Neural cell (in vitro differentiated cells): Measurements from ENCODE around the gene DGKK. TPM values are rescaled to one million over a fixed set of nuclear protein-coding genes. Genes with fewer than 3 reads are reported as not detected.

Experiments
- H2AFZ ChIP-seq: fragments of 200-600, 300-800 bp; sonication (generic), shearing (Covaris generic); 2 replicates; pipeline ENCODE4 v1.6.0; 2014; ENCODE audit warnings: low read depth, mild to moderate bottlenecking, antibody characterized with exemption, low read length, moderate library complexity
- H3F3A ChIP-seq: fragments of 200-600 bp; shearing (Covaris generic); 2 replicates; pipeline ENCODE4 v1.6.1; 2016; ENCODE audit warnings: mild to moderate bottlenecking, moderate library complexity, mixed read lengths, antibody characterized with exemption, low read length; ENCODE audit not compliant: insufficient read depth, poor library complexity, severe bottlenecking
- H3K27ac ChIP-seq: fragments of 200-600, 300-800 bp; sonication (generic), shearing (Covaris generic); 2 replicates; pipeline ENCODE4 v1.5.1; 2014; ENCODE audit warnings: mild to moderate bottlenecking, low read length, moderate library complexity
- H3K27me3 ChIP-seq: fragments of 300-800, 200-600 bp; sonication (generic), shearing (Covaris generic); 2 replicates; pipeline ENCODE4 v1.6.0; 2014; ENCODE audit warnings: mild to moderate bottlenecking, low read depth, low read length, moderate library complexity; ENCODE audit not compliant: insufficient read depth
- H3K36me3 ChIP-seq: fragments of 300-800, 200-600 bp; sonication (generic), shearing (Covaris generic); 2 replicates; pipeline ENCODE4 v1.5.1; 2014; ENCODE audit warnings: mild to moderate bottlenecking, antibody characterized with exemption, low read length, moderate library complexity; ENCODE audit not compliant: insufficient read depth
- H3K4me2 ChIP-seq: fragments of 300-800, 200-600 bp; sonication (generic), shearing (Covaris generic); 2 replicates; pipeline ENCODE4 v1.6.0; 2014; ENCODE audit warnings: mild to moderate bottlenecking, low read length
- H3K4me3 ChIP-seq: fragments of 300-800, 200-600 bp; sonication (generic), shearing (Covaris generic); 2 replicates; pipeline ENCODE4 v1.5.1; 2014; ENCODE audit warnings: mild to moderate bottlenecking, low read length, moderate library complexity
- H3K79me2 ChIP-seq: fragments of 200-600 bp; shearing (Covaris generic); replicated peaks from 2 replicates; pipeline ENCODE4 v1.6.0; 2014; ENCODE audit warnings: mild to moderate bottlenecking, low read length, moderate library complexity; ENCODE audit not compliant: insufficient read depth
- H3K9ac ChIP-seq: fragments of 300-800, 200-600 bp; sonication (generic), shearing (Covaris generic); 2 replicates; pipeline ENCODE4 v1.6.1; 2016; ENCODE audit warnings: mild to moderate bottlenecking, low read length, mixed read lengths
- H3K9me2 ChIP-seq: fragments of 200-600 bp; shearing (Covaris generic); 2 replicates; pipeline ENCODE4 v1.6.1; 2016; ENCODE audit warnings: mild to moderate bottlenecking, low read length, mixed read lengths; ENCODE audit not compliant: insufficient read depth
- H3K9me3 ChIP-seq: fragments of 200-600, 300-800 bp; sonication (generic), shearing (Covaris generic); 2 replicates; pipeline ENCODE4 v1.6.1; 2016; ENCODE audit warnings: mild to moderate bottlenecking, mixed run types, low read length, moderate library complexity, mixed read lengths
- H4K20me1 ChIP-seq: fragments of 200-600 bp; shearing (Covaris generic); 2 replicates; pipeline ENCODE4 v1.6.1; 2016; ENCODE audit warnings: mild to moderate bottlenecking, mixed run types; ENCODE audit not compliant: insufficient read depth
- EP300 ChIP-seq: fragments of 450-650 bp; conservative IDR thresholded peaks from 2 replicates; pipeline ENCODE4 v1.6.1; 2014; ENCODE audit warnings: antibody characterized with exemption, mild to moderate bottlenecking, moderate library complexity; ENCODE audit not compliant: poor library complexity, severe bottlenecking
- EZH2 ChIP-seq: fragments of 200-600, 300-800 bp; shearing (Covaris generic), sonication (generic); IDR thresholded peaks from 2 replicates; pipeline ENCODE4 v1.6.1; 2014; ENCODE audit warnings: antibody characterized with exemption, low read length, borderline replicate concordance, mild to moderate bottlenecking; ENCODE audit not compliant: insufficient read depth, poor library complexity, severe bottlenecking
- MXI1 ChIP-seq: fragments of 450-650 bp; conservative IDR thresholded peaks from 2 replicates; pipeline ENCODE4 v1.6.1; 2014; ENCODE audit warnings: antibody characterized with exemption, mild to moderate bottlenecking; ENCODE audit not compliant: poor library complexity, severe bottlenecking
- POLR2AphosphoS5 ChIP-seq: IDR thresholded peaks from 2 replicates; pipeline ENCODE4 v1.6.1; 2012
- RAD21 ChIP-seq: fragments of 450-650 bp; conservative IDR thresholded peaks from 2 replicates; pipeline ENCODE4 v1.6.1; 2014; ENCODE audit warnings: antibody characterized with exemption, mild to moderate bottlenecking, moderate library complexity
- SMC3 ChIP-seq: fragments of 450-650 bp; conservative IDR thresholded peaks from 2 replicates; pipeline ENCODE4 v1.6.1; 2014; ENCODE audit warnings: antibody characterized with exemption, mild to moderate bottlenecking, moderate library complexity; ENCODE audit not compliant: poor library complexity
- TAF1 ChIP-seq: IDR thresholded peaks from 2 replicates; pipeline ENCODE4 v1.6.1; 2012; ENCODE audit warnings: low read depth
- polyA plus RNA-seq: library from polyadenylated mRNA; depleted of rRNA; stranded (reverse); fragments of >200 nt; gene quantifications from 2 replicates; pipeline ENCODE4 v1.2.3, GENCODE V29; 2014
- TF ChIP-seq, protein P1 (sequence below): fragments of 450-650 bp; IDR thresholded peaks from 2 replicates; pipeline ENCODE4 v1.5.1; 2014; ENCODE audit warnings: antibody characterized with exemption, mild to moderate bottlenecking, moderate library complexity; ENCODE audit not compliant: poor library complexity, severe bottlenecking
- TF ChIP-seq, protein P2 (sequence below): IDR thresholded peaks from 2 replicates; pipeline ENCODE4 v1.6.1; 2012; ENCODE audit warnings: borderline replicate concordance

Gene DGKK
- polyA plus RNA-seq, 1 donor from 2014 or later: 1.3 TPM

DNA sequence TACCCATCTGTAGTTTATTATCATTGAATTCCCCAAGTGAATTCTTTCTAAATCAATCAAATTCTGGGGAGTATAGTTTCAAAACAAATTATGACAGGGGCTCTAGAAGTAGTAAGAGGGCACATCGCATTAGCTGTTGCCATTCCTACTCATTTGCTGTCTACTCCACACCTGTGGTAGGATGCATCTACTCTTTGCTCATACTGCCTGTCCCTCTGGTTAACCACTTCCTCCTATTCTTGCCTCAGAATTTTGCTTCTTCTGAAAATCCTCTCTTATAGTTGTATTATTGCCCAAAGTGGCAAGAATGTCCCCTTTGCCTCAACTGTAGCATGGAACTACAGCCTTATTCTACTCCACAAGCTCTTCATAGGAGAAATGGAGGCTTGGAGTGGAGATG is 12.7 kb upstream of the DGKK start (continued):
- TF ChIP-seq EP300: no peak
- no peak for TF ChIP-seq POLR2AphosphoS5

DNA sequence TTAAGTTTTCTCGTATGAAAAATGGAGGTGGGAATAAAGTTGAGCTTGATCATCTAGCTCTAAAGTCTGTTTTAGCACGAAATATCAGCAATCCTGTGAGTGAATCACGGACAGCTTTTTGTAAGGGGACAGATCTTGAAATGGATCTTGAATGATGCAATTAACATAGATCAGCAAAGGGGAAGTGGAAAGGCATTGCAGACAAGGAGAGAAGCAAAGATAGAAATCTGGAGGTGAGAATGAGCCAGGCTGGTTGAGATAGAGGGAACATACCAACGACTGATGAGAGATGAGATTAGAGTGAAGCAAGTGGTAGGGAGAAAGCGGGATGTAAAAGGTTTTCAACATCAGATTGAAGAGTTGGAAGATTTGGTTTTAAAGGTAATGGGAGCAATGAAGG is 4.6 kb upstream of the DGKK start:
- H3K27ac ChIP-seq: no peak overlapping the region
- TF ChIP-seq MXI1: no peak
- TF ChIP-seq, protein P1, sequence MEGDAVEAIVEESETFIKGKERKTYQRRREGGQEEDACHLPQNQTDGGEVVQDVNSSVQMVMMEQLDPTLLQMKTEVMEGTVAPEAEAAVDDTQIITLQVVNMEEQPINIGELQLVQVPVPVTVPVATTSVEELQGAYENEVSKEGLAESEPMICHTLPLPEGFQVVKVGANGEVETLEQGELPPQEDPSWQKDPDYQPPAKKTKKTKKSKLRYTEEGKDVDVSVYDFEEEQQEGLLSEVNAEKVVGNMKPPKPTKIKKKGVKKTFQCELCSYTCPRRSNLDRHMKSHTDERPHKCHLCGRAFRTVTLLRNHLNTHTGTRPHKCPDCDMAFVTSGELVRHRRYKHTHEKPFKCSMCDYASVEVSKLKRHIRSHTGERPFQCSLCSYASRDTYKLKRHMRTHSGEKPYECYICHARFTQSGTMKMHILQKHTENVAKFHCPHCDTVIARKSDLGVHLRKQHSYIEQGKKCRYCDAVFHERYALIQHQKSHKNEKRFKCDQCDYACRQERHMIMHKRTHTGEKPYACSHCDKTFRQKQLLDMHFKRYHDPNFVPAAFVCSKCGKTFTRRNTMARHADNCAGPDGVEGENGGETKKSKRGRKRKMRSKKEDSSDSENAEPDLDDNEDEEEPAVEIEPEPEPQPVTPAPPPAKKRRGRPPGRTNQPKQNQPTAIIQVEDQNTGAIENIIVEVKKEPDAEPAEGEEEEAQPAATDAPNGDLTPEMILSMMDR: no peak
- no peak for TF ChIP-seq SMC3
- no peak for TF ChIP-seq EZH2
- TF ChIP-seq TAF1: no peak
- TF ChIP-seq POLR2AphosphoS5: no peak
- TF ChIP-seq, protein P2, sequence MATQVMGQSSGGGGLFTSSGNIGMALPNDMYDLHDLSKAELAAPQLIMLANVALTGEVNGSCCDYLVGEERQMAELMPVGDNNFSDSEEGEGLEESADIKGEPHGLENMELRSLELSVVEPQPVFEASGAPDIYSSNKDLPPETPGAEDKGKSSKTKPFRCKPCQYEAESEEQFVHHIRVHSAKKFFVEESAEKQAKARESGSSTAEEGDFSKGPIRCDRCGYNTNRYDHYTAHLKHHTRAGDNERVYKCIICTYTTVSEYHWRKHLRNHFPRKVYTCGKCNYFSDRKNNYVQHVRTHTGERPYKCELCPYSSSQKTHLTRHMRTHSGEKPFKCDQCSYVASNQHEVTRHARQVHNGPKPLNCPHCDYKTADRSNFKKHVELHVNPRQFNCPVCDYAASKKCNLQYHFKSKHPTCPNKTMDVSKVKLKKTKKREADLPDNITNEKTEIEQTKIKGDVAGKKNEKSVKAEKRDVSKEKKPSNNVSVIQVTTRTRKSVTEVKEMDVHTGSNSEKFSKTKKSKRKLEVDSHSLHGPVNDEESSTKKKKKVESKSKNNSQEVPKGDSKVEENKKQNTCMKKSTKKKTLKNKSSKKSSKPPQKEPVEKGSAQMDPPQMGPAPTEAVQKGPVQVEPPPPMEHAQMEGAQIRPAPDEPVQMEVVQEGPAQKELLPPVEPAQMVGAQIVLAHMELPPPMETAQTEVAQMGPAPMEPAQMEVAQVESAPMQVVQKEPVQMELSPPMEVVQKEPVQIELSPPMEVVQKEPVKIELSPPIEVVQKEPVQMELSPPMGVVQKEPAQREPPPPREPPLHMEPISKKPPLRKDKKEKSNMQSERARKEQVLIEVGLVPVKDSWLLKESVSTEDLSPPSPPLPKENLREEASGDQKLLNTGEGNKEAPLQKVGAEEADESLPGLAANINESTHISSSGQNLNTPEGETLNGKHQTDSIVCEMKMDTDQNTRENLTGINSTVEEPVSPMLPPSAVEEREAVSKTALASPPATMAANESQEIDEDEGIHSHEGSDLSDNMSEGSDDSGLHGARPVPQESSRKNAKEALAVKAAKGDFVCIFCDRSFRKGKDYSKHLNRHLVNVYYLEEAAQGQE: no peak
- TF ChIP-seq EP300: no peak
- TF ChIP-seq RAD21: no peak
- no peak overlapping the region for H2AFZ ChIP-seq
- no peaks in the 10 kb centered on the region for H4K20me1 ChIP-seq
- H3K9me3 ChIP-seq: no peaks in the 10 kb centered on the region
- no peaks in the 10 kb centered on the region for H3K9me2 ChIP-seq
- no peak overlapping the region for H3K9ac ChIP-seq
- H3K79me2 ChIP-seq: no peaks in the 10 kb centered on the region
- H3F3A ChIP-seq: no peaks in the 10 kb centered on the region
- peaks cover 9% of the 10 kb centered on the region for H3K27me3 ChIP-seq
- H3K36me3 ChIP-seq: no peaks in the 10 kb centered on the region
- H3K4me2 ChIP-seq: no peak overlapping the region
- no peak overlapping the region for H3K4me3 ChIP-seq

GRCh38 chrX:50471390-50471789 is 765 bp upstream of the DGKK start:
- Histone ChIP-seq H3K4me2 (peak overlapping the region; percentile 30), H3K4me3 (peak overlapping the region; percentile 66), H3K9ac (peak overlapping the region; percentile 31), H3F3A (no peaks in the 10 kb centered on the region), H3K36me3 (no peaks in the 10 kb centered on the region), H3K79me2 (no peaks in the 10 kb centered on the region), H3K9me2 (no peaks in the 10 kb centered on the region), H2AFZ (no peak overlapping the region), H3K27ac (no peak overlapping the region), H3K9me3 (no peaks in the 10 kb centered on the region), H4K20me1 (no peaks in the 10 kb centered on the region), H3K27me3 (peaks cover 34% of the 10 kb centered on the region)
- no peak for TF ChIP-seq POLR2AphosphoS5
- TF ChIP-seq RAD21: no peak
- TF ChIP-seq, protein P2: no peak
- no peak for TF ChIP-seq TAF1
- TF ChIP-seq EZH2: no peak
- TF ChIP-seq, protein P1: no peak
- TF ChIP-seq SMC3: no peak
- no peak for TF ChIP-seq MXI1
- TF ChIP-seq EP300: no peak
